ENCODE results near the gene APOL5. TPM values are rescaled to one million over a fixed set of nuclear protein-coding genes. Genes with fewer than 3 reads are reported as not detected.

The APOL5 gene
- total RNA-seq, 2 donors from 2014 or later = not detected

- H3K4me3 ChIP-seq = no peak overlapping the region
- TF ChIP-seq POLR2A (IDR thresholded peaks at IDR 0.05) (no peak), CTCF (IDR thresholded peaks at IDR 0.05) (no peak), POLR2AphosphoS5 (IDR thresholded peaks at IDR 0.05) (no peak)
- 94% methylated on average over 9 of the region's 9 CpGs for WGBS
- no peaks in the 10 kb centered on the region for H3K27me3 ChIP-seq (replicated peaks; ENCODE audit: insufficient read depth)
- no peaks in the 10 kb centered on the region for H3K36me3 ChIP-seq
- no peak overlapping the region for H3K27ac ChIP-seq
- intact Hi-C loops (cut with DNase I) = no loop called here
- H3K4me1 ChIP-seq (replicated peaks) = no peaks in the 10 kb centered on the region
- no peaks in the 10 kb centered on the region for H3K9me3 ChIP-seq
- no peak for DNase-seq (ENCODE audit: low spot score)
Observed at GRCh38 chr22:35746248-35746647, 28.6 kb downstream of the APOL5 start.

GRCh38 chr22:35746946-35747703 is 29.5 kb downstream of the APOL5 start:
- Histone ChIP-seq H3K9me3 (no peaks in the 10 kb centered on the region), H3K27me3 (replicated peaks; ENCODE audit: insufficient read depth) (no peaks in the 10 kb centered on the region), H3K4me1 (replicated peaks) (no peaks in the 10 kb centered on the region), H3K36me3 (no peaks in the 10 kb centered on the region), H3K27ac (no peak overlapping the region), H3K4me3 (no peak overlapping the region)
- 64% methylated on average over 4 of the region's 4 CpGs for WGBS
- intact Hi-C loops (cut with DNase I) = no loop called here
- TF ChIP-seq CTCF (IDR thresholded peaks at IDR 0.05) (no peak), POLR2A (IDR thresholded peaks at IDR 0.05) (no peak), POLR2AphosphoS5 (IDR thresholded peaks at IDR 0.05) (no peak)
- no peak for DNase-seq (ENCODE audit: low spot score)

GRCh38 chr22:35749808-35750207 is 32.1 kb downstream of the APOL5 start:
- no peak for DNase-seq (ENCODE audit: low spot score)
- intact Hi-C loops (cut with DNase I) = no loop called here
- no peaks in the 10 kb centered on the region for H3K4me1 ChIP-seq (replicated peaks)
- no peak overlapping the region for H3K27ac ChIP-seq
- TF ChIP-seq CTCF (IDR thresholded peaks at IDR 0.05) (no peak), POLR2AphosphoS5 (IDR thresholded peaks at IDR 0.05) (no peak), POLR2A (IDR thresholded peaks at IDR 0.05) (no peak)
- no peaks in the 10 kb centered on the region for H3K27me3 ChIP-seq (replicated peaks; ENCODE audit: insufficient read depth)
- no peaks in the 10 kb centered on the region for H3K36me3 ChIP-seq
- no peaks in the 10 kb centered on the region for H3K9me3 ChIP-seq
- 80% methylated on average over 10 of the region's 10 CpGs for WGBS
- H3K4me3 ChIP-seq = no peak overlapping the region

- no peaks in the 10 kb centered on the region for H3K9me3 ChIP-seq
- 66% methylated on average over 5 of the region's 5 CpGs for WGBS
- H3K27ac ChIP-seq = no peak overlapping the region
- TF ChIP-seq CTCF (IDR thresholded peaks at IDR 0.05) (no peak), POLR2AphosphoS5 (IDR thresholded peaks at IDR 0.05) (no peak), POLR2A (IDR thresholded peaks at IDR 0.05) (no peak)
- H3K4me1 ChIP-seq (replicated peaks) = no peaks in the 10 kb centered on the region
- no peaks in the 10 kb centered on the region for H3K36me3 ChIP-seq
- intact Hi-C loops (cut with DNase I) = no loop called here
- no peaks in the 10 kb centered on the region for H3K27me3 ChIP-seq (replicated peaks; ENCODE audit: insufficient read depth)
- H3K4me3 ChIP-seq = no peak overlapping the region
- no peak for DNase-seq (ENCODE audit: low spot score)
Observed at GRCh38 chr22:35752006-35752862, 34.6 kb downstream of the APOL5 start.
